ENCODE measurements around the gene LTB4R2.
A peak's percentile ranks its signal among the peaks of the same experiment; 100 is the strongest.

The LTB4R2 gene

GRCh38 chr14:24269910-24270536, 39.9 kb upstream of the LTB4R2 start:
- H3K27me3 ChIP-seq (ENCODE audit: control insufficient read depth, insufficient read depth, low read length) = no peaks in the 10 kb centered on the region
- no peak overlapping the region for H3K27ac ChIP-seq (ENCODE audit: low read depth, low read length)
- no peak overlapping the region for H3K9ac ChIP-seq (ENCODE audit: low read length)
- no peaks in the 10 kb centered on the region for H3K36me3 ChIP-seq (ENCODE audit: control insufficient read depth, insufficient read depth, low read length)
- no peaks in the 10 kb centered on the region for H3K4me1 ChIP-seq (ENCODE audit: control insufficient read depth, insufficient read depth, low read length)
- no peak overlapping the region for H3K4me3 ChIP-seq (ENCODE audit: low read length)

DNA sequence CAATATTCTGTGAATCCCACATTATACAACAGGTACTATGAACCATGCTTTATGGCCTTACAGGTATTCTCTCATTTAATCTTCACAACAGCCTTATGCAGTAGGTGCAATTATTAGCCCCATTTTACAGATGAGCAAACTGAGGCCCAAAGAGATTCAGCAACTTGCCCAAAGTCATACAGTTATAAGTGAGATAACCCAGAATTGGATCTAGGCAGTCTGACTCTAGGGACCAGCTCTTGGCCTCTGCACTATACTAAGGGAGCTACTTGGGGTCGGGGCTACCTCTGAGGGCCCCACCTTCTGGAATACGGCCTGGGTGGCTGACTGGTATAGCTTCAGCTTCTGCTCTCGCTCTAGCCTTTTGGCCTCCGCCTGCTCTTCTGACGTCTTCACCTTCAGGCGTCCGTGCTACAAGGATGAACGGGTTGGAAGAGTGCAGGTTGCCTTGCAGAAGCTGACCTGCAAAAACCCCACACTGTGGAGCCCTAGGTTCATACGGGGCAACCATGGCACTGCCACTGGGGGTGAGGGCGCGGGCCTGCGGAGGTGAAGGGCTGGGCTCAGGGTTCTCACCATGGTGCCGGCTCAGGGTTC, 39.3 kb upstream of the LTB4R2 start:
- peak overlapping the region; percentile 60 for H3K9ac ChIP-seq (ENCODE audit: low read length)
- H3K36me3 ChIP-seq (ENCODE audit: control insufficient read depth, insufficient read depth, low read length) = no peaks in the 10 kb centered on the region
- H3K27ac ChIP-seq (ENCODE audit: low read depth, low read length) = peak overlapping the region; percentile 91
- H3K4me1 ChIP-seq (ENCODE audit: control insufficient read depth, insufficient read depth, low read length) = no peaks in the 10 kb centered on the region
- H3K4me3 ChIP-seq (ENCODE audit: low read length) = peak overlapping the region; percentile 73
- H3K27me3 ChIP-seq (ENCODE audit: control insufficient read depth, insufficient read depth, low read length) = no peaks in the 10 kb centered on the region

- Histone ChIP-seq H3K4me1 (ENCODE audit: control insufficient read depth, insufficient read depth, low read length) (no peaks in the 10 kb centered on the region), H3K36me3 (ENCODE audit: control insufficient read depth, insufficient read depth, low read length) (no peaks in the 10 kb centered on the region), H3K27me3 (ENCODE audit: control insufficient read depth, insufficient read depth, low read length) (no peaks in the 10 kb centered on the region), H3K4me3 (ENCODE audit: low read length) (peak within 1 kb of the TSS; percentile 73), H3K9ac (ENCODE audit: low read length) (peak within 1 kb of the TSS; percentile 60), H3K27ac (ENCODE audit: low read depth, low read length) (peak within 1 kb of the TSS; percentile 91)
Measured at GRCh38 chr14:24271134-24271833, 38.7 kb upstream of the LTB4R2 start, which contains the start of gene RABGGTA. TSS of gene RABGGTA (minus strand) at chr14:24271597. CDS start at chr14:24271115, 482 bp downstream.

- Histone ChIP-seq H3K9ac (ENCODE audit: low read length) (no peak overlapping the region), H3K4me1 (ENCODE audit: control insufficient read depth, insufficient read depth, low read length) (no peaks in the 10 kb centered on the region), H3K36me3 (ENCODE audit: control insufficient read depth, insufficient read depth, low read length) (no peaks in the 10 kb centered on the region), H3K27ac (ENCODE audit: low read depth, low read length) (peak overlapping the region; percentile 91), H3K27me3 (ENCODE audit: control insufficient read depth, insufficient read depth, low read length) (no peaks in the 10 kb centered on the region), H3K4me3 (ENCODE audit: low read length) (peak overlapping the region; percentile 73)
Measured at GRCh38 chr14:24271834-24272263, 38.1 kb upstream of the LTB4R2 start.

DNA sequence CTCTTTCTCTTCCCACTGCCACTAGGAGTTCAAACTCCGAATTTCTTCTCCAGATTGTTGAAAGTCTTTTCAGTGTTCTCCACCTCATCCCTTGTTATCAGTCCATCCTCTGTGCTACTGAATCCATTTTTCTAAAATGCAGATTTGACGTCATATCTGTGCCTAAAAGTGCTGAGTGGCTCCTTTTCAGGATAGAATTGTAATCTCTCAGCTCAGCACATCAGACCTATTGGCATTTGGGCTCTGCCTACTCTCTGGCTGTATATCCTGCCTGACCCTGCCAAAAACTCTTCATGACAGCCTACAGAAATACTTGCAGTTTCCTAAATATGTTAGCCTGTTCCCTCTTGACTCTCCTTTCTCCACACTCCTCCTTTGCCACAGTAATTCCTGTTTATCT, 37.5 kb upstream of the LTB4R2 start:
- Histone ChIP-seq H3K36me3 (ENCODE audit: control insufficient read depth, insufficient read depth, low read length) (no peaks in the 10 kb centered on the region), H3K9ac (ENCODE audit: low read length) (no peak overlapping the region), H3K4me1 (ENCODE audit: control insufficient read depth, insufficient read depth, low read length) (no peaks in the 10 kb centered on the region), H3K27me3 (ENCODE audit: control insufficient read depth, insufficient read depth, low read length) (no peaks in the 10 kb centered on the region), H3K4me3 (ENCODE audit: low read length) (no peak overlapping the region), H3K27ac (ENCODE audit: low read depth, low read length) (no peak overlapping the region)

DNA sequence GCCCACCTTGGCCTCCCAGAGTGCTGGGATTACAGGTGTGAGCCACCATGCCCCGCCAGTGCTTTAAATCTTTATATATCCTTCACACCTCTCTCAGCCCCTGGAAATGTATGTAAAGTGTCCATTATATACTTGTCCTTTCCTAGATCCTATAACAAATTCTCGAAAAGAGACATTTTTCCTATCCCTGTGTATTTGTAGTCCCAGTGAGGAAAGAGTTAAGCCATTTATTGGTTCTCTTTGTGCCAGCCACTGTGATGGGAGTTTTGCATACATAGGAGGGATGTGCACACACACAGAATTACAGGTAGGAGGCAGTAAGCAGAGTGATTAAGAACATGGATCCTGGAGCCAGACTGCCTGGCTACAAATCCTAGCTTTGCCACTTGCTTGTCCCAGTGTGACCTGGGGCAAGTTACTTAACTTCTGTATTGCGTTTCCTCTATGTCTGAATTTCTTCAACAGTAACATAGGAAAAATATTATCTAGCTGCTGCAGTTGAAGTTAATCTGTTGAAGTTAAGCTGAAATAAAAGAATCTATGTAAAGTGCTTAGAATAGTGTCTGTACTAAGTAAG, 36.4 kb upstream of the LTB4R2 start:
- H3K4me1 ChIP-seq (ENCODE audit: control insufficient read depth, insufficient read depth, low read length) = no peaks in the 10 kb centered on the region
- H3K9ac ChIP-seq (ENCODE audit: low read length) = no peak overlapping the region
- H3K27me3 ChIP-seq (ENCODE audit: control insufficient read depth, insufficient read depth, low read length) = no peaks in the 10 kb centered on the region
- no peaks in the 10 kb centered on the region for H3K36me3 ChIP-seq (ENCODE audit: control insufficient read depth, insufficient read depth, low read length)
- no peak overlapping the region for H3K27ac ChIP-seq (ENCODE audit: low read depth, low read length)
- no peak overlapping the region for H3K4me3 ChIP-seq (ENCODE audit: low read length)

GRCh38 chr14:24274101-24274543, 35.8 kb upstream of the LTB4R2 start:
- no peaks in the 10 kb centered on the region for H3K27me3 ChIP-seq (ENCODE audit: control insufficient read depth, insufficient read depth, low read length)
- H3K4me3 ChIP-seq (ENCODE audit: low read length) = no peak overlapping the region
- no peaks in the 10 kb centered on the region for H3K36me3 ChIP-seq (ENCODE audit: control insufficient read depth, insufficient read depth, low read length)
- no peak overlapping the region for H3K9ac ChIP-seq (ENCODE audit: low read length)
- H3K4me1 ChIP-seq (ENCODE audit: control insufficient read depth, insufficient read depth, low read length) = no peaks in the 10 kb centered on the region
- H3K27ac ChIP-seq (ENCODE audit: low read depth, low read length) = no peak overlapping the region

- Histone ChIP-seq H3K4me3 (ENCODE audit: low read length) (no peak overlapping the region), H3K4me1 (ENCODE audit: control insufficient read depth, insufficient read depth, low read length) (no peaks in the 10 kb centered on the region), H3K27me3 (ENCODE audit: control insufficient read depth, insufficient read depth, low read length) (no peaks in the 10 kb centered on the region), H3K36me3 (ENCODE audit: control insufficient read depth, insufficient read depth, low read length) (no peaks in the 10 kb centered on the region), H3K9ac (ENCODE audit: low read length) (no peak overlapping the region), H3K27ac (ENCODE audit: low read depth, low read length) (no peak overlapping the region)
Measured at GRCh38 chr14:24277071-24277470, 32.9 kb upstream of the LTB4R2 start.

- no peak overlapping the region for H3K4me3 ChIP-seq (ENCODE audit: low read length)
- no peaks in the 10 kb centered on the region for H3K36me3 ChIP-seq (ENCODE audit: control insufficient read depth, insufficient read depth, low read length)
- H3K4me1 ChIP-seq (ENCODE audit: control insufficient read depth, insufficient read depth, low read length) = no peaks in the 10 kb centered on the region
- no peak overlapping the region for H3K27ac ChIP-seq (ENCODE audit: low read depth, low read length)
- no peaks in the 10 kb centered on the region for H3K27me3 ChIP-seq (ENCODE audit: control insufficient read depth, insufficient read depth, low read length)
- no peak overlapping the region for H3K9ac ChIP-seq (ENCODE audit: low read length)
Measured at GRCh38 chr14:24277606-24278321, 32.2 kb upstream of the LTB4R2 start.

DNA sequence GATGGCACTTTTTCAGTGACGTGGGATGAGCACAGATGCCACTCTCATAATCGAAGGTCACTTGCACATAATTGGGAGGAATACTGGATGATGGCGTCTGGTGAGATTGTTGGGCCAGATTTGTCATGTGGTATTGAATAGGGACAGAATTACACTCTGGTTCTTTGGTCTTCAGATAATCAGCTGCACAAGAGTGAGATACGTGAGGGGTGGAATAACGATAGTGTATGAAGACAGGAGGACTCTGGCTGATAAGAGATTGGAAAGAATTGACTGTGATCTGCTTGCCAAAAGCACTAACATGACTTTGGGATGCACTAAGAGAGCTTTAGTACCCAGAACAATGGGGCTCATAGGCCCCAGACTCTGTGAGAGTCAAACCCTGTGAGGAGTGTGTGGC, 31.5 kb upstream of the LTB4R2 start:
- Histone ChIP-seq H3K27me3 (ENCODE audit: control insufficient read depth, insufficient read depth, low read length) (no peaks in the 10 kb centered on the region), H3K9ac (ENCODE audit: low read length) (no peak overlapping the region), H3K4me3 (ENCODE audit: low read length) (no peak overlapping the region), H3K36me3 (ENCODE audit: control insufficient read depth, insufficient read depth, low read length) (no peaks in the 10 kb centered on the region), H3K27ac (ENCODE audit: low read depth, low read length) (no peak overlapping the region), H3K4me1 (ENCODE audit: control insufficient read depth, insufficient read depth, low read length) (no peaks in the 10 kb centered on the region)

GRCh38 chr14:24279301-24280186, 30.4 kb upstream of the LTB4R2 start:
- no peaks in the 10 kb centered on the region for H3K4me1 ChIP-seq (ENCODE audit: control insufficient read depth, insufficient read depth, low read length)
- no peak overlapping the region for H3K27ac ChIP-seq (ENCODE audit: low read depth, low read length)
- no peak overlapping the region for H3K9ac ChIP-seq (ENCODE audit: low read length)

More at GRCh38 chr14:24279301-24280186, 30.4 kb upstream of the LTB4R2 start:
- no peak overlapping the region for H3K4me3 ChIP-seq (ENCODE audit: low read length)
- H3K27me3 ChIP-seq (ENCODE audit: control insufficient read depth, insufficient read depth, low read length) = no peaks in the 10 kb centered on the region
- no peaks in the 10 kb centered on the region for H3K36me3 ChIP-seq (ENCODE audit: control insufficient read depth, insufficient read depth, low read length)

Data from rectal smooth muscle tissue (tissue), 1 donor.